HG03439 (cell line): ENCODE results near the gene JUP.
"Not testable (repeated sequence)": the region's sequence is repeated elsewhere in the genome, so short reads cannot be mapped to it uniquely, and the experiment has no call there.

Experiments
- ATAC-seq: cut with Tn5 transposase; IDR thresholded peaks from one replicate; pipeline ENCODE4 v1.9.1; 2021; ENCODE audit warnings: mild to moderate bottlenecking, moderate library complexity; ENCODE audit not compliant: unreplicated experiment

JUP gene

DNA sequence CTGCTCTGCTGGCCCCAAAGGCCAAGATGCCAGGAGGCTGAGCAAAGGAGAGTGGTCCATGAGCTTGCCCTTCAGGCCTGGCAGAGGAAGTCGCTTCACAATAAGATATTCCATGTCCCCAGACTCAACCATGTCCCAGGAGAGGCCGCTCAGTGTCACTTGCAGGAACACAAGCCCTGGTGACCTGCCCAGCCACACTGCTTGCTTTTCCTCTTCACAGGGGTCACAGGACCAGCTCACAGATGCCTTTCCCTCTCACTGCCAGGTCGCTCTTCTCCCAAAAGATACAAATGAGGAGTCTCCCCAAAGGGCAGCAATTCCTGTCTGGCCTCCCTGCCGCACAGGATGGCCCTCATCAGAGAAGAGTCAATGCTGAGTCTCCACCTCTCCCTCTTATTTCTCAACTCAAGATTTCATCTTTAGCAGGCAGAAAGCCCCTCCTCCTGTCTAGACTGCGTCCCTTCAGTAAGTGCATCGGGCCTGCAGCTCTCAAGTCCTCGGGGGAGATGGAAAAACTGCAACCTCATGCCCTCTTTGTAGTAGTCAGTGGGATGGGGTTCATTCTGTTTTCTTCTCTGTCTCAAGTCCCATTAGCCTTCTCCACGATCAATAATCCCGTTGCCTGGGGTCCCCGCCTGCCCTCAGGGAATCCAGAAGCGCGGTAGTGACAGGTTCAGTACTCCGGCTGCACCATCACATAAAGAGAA is 5.0 kb downstream of the JUP start:
- ATAC-seq = no peak

DNA sequence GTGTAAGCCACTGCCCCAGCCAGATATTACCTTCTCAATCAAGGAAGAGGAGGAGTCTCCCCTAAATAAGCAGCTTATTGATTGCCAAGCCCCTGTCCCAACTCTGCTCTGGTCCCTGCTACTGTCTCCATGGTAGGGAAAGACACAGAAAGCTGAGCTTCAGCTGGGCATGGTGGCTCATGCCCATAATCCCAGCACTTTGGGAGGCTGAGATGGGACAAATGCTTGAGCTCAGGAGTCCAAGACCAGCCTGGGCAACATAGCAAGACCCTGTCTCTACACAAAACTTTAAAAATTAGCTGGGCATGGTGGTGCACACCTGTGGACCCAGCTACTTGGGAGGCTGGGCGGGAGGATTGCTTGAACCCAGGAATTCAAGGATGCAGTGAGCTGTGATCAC is 6.6 kb downstream of the JUP start:
- ATAC-seq = no peak

- no peak for ATAC-seq
Observed at GRCh38 chr17:41777574-41778188, 8.8 kb downstream of the JUP start.

DNA sequence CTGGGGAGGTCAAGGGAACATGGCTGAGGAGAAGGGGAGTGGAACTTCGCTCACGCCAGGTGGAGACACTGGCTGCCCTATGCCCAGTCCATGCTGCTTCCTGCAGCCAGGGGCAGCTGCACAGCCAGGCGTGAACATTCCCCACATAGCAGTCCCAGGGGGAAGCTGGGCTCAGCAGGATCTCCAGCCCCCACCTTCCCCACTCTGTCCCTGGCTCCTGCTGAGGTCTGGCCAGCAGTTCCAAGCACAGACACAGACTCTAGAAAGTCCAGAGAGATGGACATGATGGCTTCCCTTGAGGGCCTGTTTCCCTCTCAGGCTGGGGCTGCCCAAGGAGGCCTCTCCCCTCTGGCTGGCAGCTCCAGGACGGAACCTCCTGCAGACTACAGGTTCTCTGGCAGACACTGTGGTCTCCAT is 9.3 kb downstream of the JUP start:
- ATAC-seq = no peak

GRCh38 chr17:41776262-41776900 is 10.1 kb downstream of the JUP start:
- ATAC-seq = not testable (repeated sequence)

DNA sequence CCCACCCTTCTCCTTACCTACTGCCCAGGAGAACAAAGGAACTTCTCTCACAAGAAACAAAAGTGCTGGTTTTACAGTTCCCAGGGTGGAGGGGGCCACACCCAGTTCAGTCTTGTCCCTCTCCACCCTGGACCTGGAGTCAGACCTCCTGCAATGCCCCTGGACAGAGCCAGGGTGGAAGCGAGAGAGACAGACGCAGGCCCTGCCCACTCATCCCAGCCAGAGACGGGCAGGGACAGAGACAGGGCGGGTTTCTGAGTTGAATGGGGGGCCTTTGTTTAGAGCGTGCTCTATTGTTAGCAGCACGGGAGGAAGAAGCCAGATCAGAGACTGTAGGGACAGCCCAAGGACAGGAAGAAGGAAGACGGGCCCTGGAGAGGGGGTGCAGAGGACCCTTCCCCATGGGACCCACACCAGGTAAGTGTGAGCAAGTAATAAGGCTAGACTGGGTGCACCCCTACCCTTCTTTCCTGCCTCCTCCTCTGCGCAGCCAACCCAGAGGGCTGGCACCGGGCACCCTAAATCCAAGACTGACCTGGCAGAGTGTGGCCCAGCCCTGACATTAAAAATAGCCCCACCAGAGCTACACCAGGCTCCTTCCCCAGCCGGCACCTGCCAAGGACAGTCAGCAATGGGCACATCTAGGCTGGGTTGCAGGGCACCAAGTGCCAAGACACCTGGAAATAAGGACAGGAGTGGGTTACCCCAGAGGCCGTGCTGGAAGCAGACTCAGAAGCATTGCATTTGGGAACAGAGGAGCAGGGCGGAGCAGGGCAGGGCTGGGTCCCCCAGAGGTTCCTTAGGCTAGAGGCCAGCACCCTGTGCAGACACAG is 10.9 kb downstream of the JUP start:
- ATAC-seq = no peak

GRCh38 chr17:41773731-41774193 is 12.7 kb downstream of the JUP start:
- no peak for ATAC-seq

- no peak for ATAC-seq
Observed at GRCh38 chr17:41773190-41773588, 13.3 kb downstream of the JUP start.

GRCh38 chr17:41772586-41773189 is 13.8 kb downstream of the JUP start:
- ATAC-seq = no peak

DNA sequence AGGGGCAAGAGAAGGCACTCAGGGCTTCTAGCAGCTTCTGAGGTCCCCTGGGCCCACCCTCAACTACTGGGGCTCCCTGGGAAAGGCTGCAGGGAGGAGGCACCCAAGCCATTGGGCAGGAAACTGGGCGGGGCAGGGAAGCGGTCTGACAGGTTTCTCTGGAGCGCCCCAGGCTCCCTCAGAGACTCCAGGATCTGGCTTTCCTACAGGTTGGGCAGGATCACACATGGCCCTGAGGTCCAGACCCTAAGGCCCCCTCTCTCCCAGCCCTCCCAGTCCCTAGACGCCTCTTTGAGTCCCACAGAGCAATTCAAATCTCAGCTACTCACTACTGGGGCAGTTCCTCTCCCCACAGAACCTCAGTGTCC is 14.3 kb downstream of the JUP start:
- ATAC-seq = no peak

GRCh38 chr17:41771389-41772206 is 14.9 kb downstream of the JUP start:
- ATAC-seq = no peak

- no peak for ATAC-seq
Observed at GRCh38 chr17:41769985-41770384, 16.5 kb downstream of the JUP start.

DNA sequence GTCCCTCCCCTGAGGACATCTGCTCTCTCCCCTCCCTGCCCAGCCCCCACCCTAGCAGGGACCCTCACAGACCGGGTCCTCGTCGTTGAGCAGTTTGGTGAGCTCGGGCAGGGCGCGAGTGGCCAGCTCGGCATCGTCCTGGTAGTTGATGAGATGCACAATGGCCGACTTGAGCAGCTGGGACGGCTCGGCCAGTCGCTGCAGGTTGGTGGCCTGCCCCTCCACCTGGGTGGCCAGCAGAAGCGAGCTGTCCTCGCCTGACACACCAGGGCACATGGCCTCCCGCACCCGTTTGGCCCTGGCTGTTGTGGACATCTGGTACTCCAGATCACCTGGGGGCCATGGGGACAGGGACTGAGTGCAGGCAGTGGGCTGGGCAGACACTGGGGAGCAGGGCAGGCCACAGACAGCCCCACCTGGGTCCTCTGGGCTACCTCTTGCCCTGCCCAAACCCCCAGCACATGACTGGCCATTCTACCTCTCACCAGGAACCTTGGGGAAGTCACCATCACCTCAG is 17.1 kb downstream of the JUP start:
- ATAC-seq = no peak

DNA sequence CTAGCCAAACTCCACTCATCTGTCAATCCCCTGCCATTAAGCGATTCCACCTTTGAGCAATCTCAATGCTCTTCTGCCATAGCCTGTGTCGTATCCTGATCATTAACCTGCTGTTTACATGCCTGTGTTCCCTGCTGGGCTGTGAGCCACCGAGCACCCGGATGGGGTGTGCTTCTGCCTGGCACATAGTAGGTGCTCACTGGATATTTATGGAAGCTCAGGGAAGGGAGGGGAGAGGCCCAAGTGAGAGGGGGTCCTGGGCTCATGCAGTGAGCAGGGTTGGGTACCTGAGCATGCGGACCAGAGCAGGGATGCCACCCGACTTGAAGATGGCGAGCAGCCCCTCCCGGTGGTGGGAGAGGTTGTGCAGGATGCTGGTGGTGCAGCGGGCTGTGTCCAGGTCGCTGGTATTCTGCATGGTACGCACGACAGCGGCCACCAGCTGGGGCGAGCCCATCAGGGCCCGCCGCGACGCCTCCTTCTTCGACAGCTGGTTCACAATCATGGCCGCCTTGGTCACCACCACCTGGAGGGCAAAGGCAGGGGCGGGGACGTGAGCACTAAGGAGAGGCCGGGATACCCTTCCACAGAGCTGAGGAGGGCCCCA is 17.7 kb downstream of the JUP start:
- no peak for ATAC-seq

- ATAC-seq = no peak
Observed at GRCh38 chr17:41767324-41768042, 19.0 kb downstream of the JUP start.

GRCh38 chr17:41766135-41766534 is 20.4 kb downstream of the JUP start:
- no peak for ATAC-seq

DNA sequence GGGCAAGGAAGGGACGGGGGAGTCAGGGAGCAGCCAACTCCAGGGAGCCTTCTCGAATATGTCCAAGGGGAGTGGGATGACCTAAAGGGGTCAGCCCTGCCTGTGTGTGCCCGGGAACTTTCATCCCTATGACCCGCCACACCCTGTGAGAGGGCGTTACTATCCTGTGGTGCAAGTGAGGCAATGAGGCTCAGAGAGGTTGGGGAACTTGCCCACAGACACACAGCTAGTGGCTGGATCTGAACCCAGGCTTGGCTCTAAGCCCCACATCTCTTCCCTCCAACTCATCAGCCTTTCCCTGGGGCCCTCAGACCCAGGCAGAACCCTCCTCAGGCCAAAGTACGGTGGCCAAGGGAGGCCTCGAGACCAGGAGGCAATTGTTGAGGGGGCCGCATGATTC is 23.2 kb downstream of the JUP start:
- ATAC-seq = no peak

DNA sequence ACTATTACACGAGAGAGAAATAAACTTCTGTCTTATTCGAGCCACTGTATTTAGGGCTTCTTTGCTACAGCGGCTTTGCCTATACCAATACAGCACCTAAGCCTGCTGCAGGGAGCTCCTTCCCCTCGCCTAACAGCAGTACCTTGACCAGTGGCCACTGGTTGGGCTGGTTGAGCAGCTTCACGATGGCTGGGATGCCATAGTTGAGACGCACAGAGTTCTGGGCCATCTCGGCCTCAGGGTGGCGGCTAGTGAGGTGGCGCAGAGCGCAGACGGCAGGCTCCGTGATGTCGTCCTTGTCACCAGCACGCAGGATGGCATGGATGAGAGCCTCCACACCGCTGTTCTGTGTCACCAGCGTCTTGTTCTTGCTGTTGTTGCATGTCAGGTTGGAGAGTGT is 23.7 kb downstream of the JUP start:
- no peak for ATAC-seq

DNA sequence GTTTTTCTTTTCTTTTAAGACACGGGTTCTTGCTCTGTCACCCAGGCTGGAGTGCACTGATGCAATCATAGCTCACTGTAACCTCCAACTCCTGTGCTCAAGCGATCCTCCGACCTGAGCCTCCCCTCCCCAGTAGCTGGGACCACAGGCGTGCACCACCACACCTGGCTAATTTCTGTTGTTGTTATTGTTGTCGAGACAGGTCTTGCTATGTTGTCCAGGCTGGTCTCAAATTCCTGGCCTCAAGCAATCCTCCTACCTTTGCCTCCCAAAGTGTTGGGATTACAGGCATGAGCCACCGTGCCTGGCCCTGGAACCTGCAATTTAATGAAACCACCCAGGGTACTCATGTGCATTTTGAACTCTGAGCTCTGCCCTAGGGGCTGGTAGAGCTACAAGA is 24.1 kb downstream of the JUP start:
- ATAC-seq = no peak
